Measurements from ENCODE around the gene SORL1.
A peak's percentile ranks its signal among the peaks of the same experiment; 100 is the strongest.

The SORL1 gene

GRCh38 chr11:121482231-121483129 lies 30.4 kb downstream of the SORL1 start:
- Histone ChIP-seq H3K4me1 (ENCODE audit: insufficient read depth, low read length) (peaks cover 57% of the 10 kb centered on the region), H4K20me1 (ENCODE audit: insufficient read depth, low read length) (no peaks in the 10 kb centered on the region), H3K27me3 (ENCODE audit: insufficient read depth, low read length, poor library complexity) (no peaks in the 10 kb centered on the region), H2AFZ (ENCODE audit: low read depth, low read length) (peak overlapping the region; percentile 62), H3K4me3 (ENCODE audit: low read depth in 1 of 2, low read length in 2 of 2) (peak overlapping the region in 1 of 2 experiments; percentile 47; a peak in 2 of 4 replicates), H3K9me3 (ENCODE audit: insufficient read depth, low read length, severe bottlenecking) (no peaks in the 10 kb centered on the region), H3K4me2 (ENCODE audit: insufficient read depth, low read length) (peak overlapping the region; percentile 62), H3K9ac (ENCODE audit: low read depth, low read length) (peak overlapping the region; percentile 65), H3K36me3 (ENCODE audit: insufficient read depth, low read length) (peaks cover 36% of the 10 kb centered on the region), H3K79me2 (ENCODE audit: insufficient read depth, low read length) (peaks cover 23% of the 10 kb centered on the region), H3K27ac (ENCODE audit: low read length) (peak overlapping the region; percentile 99)
- TF ChIP-seq CTCF (IDR thresholded peaks at IDR 0.05; ENCODE audit: borderline replicate concordance, extremely low read depth, low read length, poor library complexity, severe bottlenecking) (no peak), EZH2 (IDR thresholded peaks at IDR 0.05; ENCODE audit: borderline replicate concordance, low read depth, low read length, severe bottlenecking) (no peak)
- DNase-seq (peak; percentile 85), ATAC-seq (ENCODE audit: insufficient read depth, low read depth) (peak; percentile 87)

- no peak overlapping the region for H3K4me3 ChIP-seq (ENCODE audit: low read depth in 1 of 2, low read length in 2 of 2)
- peak overlapping the region; percentile 99 for H3K27ac ChIP-seq (ENCODE audit: low read length)
- no peak for DNase-seq
- H3K4me2 ChIP-seq (ENCODE audit: insufficient read depth, low read length) = peak overlapping the region; percentile 62; the same call in 1 of the 2 replicates
- no peak for ATAC-seq (ENCODE audit: insufficient read depth, low read depth)
- H3K4me1 ChIP-seq (ENCODE audit: insufficient read depth, low read length) = peaks cover 51% of the 10 kb centered on the region
- H2AFZ ChIP-seq (ENCODE audit: low read depth, low read length) = no peak overlapping the region
- no peak overlapping the region; the same call in 1 of the 2 replicates for H3K9ac ChIP-seq (ENCODE audit: low read depth, low read length)
- H4K20me1 ChIP-seq (ENCODE audit: insufficient read depth, low read length) = no peaks in the 10 kb centered on the region
- TF ChIP-seq CTCF (IDR thresholded peaks at IDR 0.05; ENCODE audit: borderline replicate concordance, extremely low read depth, low read length, poor library complexity, severe bottlenecking) (no peak), EZH2 (IDR thresholded peaks at IDR 0.05; ENCODE audit: borderline replicate concordance, low read depth, low read length, severe bottlenecking) (no peak)
- no peaks in the 10 kb centered on the region for H3K27me3 ChIP-seq (ENCODE audit: insufficient read depth, low read length, poor library complexity)
- peaks cover 17% of the 10 kb centered on the region for H3K79me2 ChIP-seq (ENCODE audit: insufficient read depth, low read length)
- no peaks in the 10 kb centered on the region for H3K9me3 ChIP-seq (ENCODE audit: insufficient read depth, low read length, severe bottlenecking)
- H3K36me3 ChIP-seq (ENCODE audit: insufficient read depth, low read length) = peaks cover 40% of the 10 kb centered on the region
These were observed 31.8 kb downstream of the SORL1 start for GRCh38 chr11:121483805-121484480.

- DNase-seq (no peak), ATAC-seq (ENCODE audit: insufficient read depth, low read depth) (no peak)
- Histone ChIP-seq H3K4me1 (ENCODE audit: insufficient read depth, low read length) (peaks cover 40% of the 10 kb centered on the region), H3K4me2 (ENCODE audit: insufficient read depth, low read length) (no peak overlapping the region), H3K27ac (ENCODE audit: low read length) (no peak overlapping the region; the same call in 1 of the 2 replicates), H3K9ac (ENCODE audit: low read depth, low read length) (no peak overlapping the region), H3K27me3 (ENCODE audit: insufficient read depth, low read length, poor library complexity) (no peaks in the 10 kb centered on the region), H3K9me3 (ENCODE audit: insufficient read depth, low read length, severe bottlenecking) (no peaks in the 10 kb centered on the region), H4K20me1 (ENCODE audit: insufficient read depth, low read length) (no peaks in the 10 kb centered on the region), H3K79me2 (ENCODE audit: insufficient read depth, low read length) (peaks cover 17% of the 10 kb centered on the region), H2AFZ (ENCODE audit: low read depth, low read length) (no peak overlapping the region), H3K4me3 (ENCODE audit: low read depth in 1 of 2, low read length in 2 of 2) (no peak overlapping the region), H3K36me3 (ENCODE audit: insufficient read depth, low read length) (peaks cover 42% of the 10 kb centered on the region)
- no peak for TF ChIP-seq EZH2 (IDR thresholded peaks at IDR 0.05; ENCODE audit: borderline replicate concordance, low read depth, low read length, severe bottlenecking)
- no peak for TF ChIP-seq CTCF (IDR thresholded peaks at IDR 0.05; ENCODE audit: borderline replicate concordance, extremely low read depth, low read length, poor library complexity, severe bottlenecking)
These were observed 33.1 kb downstream of the SORL1 start for GRCh38 chr11:121485216-121485615.
